Measurements from ENCODE around the gene NDUFS3. TPM values are rescaled to one million over a fixed set of nuclear protein-coding genes. Genes with fewer than 3 reads are reported as not detected.
"Not testable (repeated sequence)": the region's sequence is repeated elsewhere in the genome, so short reads cannot be mapped to it uniquely, and the experiment has no call there.

Gene NDUFS3
- polyA plus RNA-seq, 1 donor = 112 TPM

- H3K4me1 ChIP-seq (ENCODE audit: control insufficient read depth, insufficient read depth, low read length); H3K27me3 ChIP-seq (ENCODE audit: control insufficient read depth, insufficient read depth, low read length); H3K27ac ChIP-seq (ENCODE audit: low read length); H3K36me3 ChIP-seq (ENCODE audit: control insufficient read depth, insufficient read depth, low read length); H3K4me3 ChIP-seq (ENCODE audit: low read length); DNase-seq; H3K9me3 ChIP-seq (ENCODE audit: control insufficient read depth, low read depth, low read length): not testable (repeated sequence)
- no CpG with 5 or more reads among the region's 12 CpGs for WGBS (ENCODE audit: insufficient coverage, low lambda C conversion rate)
Measured at GRCh38 chr11:47557004-47557403, 21.9 kb upstream of the NDUFS3 start.

- Histone ChIP-seq H3K4me3 (ENCODE audit: low read length) (no peak overlapping the region), H3K27me3 (ENCODE audit: control insufficient read depth, insufficient read depth, low read length) (no peaks in the 10 kb centered on the region), H3K9me3 (ENCODE audit: control insufficient read depth, low read depth, low read length) (no peaks in the 10 kb centered on the region), H3K36me3 (ENCODE audit: control insufficient read depth, insufficient read depth, low read length) (no peaks in the 10 kb centered on the region), H3K4me1 (ENCODE audit: control insufficient read depth, insufficient read depth, low read length) (peaks cover 1% of the 10 kb centered on the region), H3K27ac (ENCODE audit: low read length) (no peak overlapping the region)
- no CpG with 5 or more reads among the region's 1 CpG for WGBS (ENCODE audit: insufficient coverage, low lambda C conversion rate)
- DNase-seq = no peak
Measured at GRCh38 chr11:47558695-47559094, 20.2 kb upstream of the NDUFS3 start.

- peaks cover 5% of the 10 kb centered on the region for H3K4me1 ChIP-seq (ENCODE audit: control insufficient read depth, insufficient read depth, low read length)
- DNase-seq = no peak
- H3K9me3 ChIP-seq (ENCODE audit: control insufficient read depth, low read depth, low read length) = no peaks in the 10 kb centered on the region
- no peaks in the 10 kb centered on the region for H3K27me3 ChIP-seq (ENCODE audit: control insufficient read depth, insufficient read depth, low read length)
- H3K36me3 ChIP-seq (ENCODE audit: control insufficient read depth, insufficient read depth, low read length) = no peaks in the 10 kb centered on the region
- H3K4me3 ChIP-seq (ENCODE audit: low read length) = no peak overlapping the region
- WGBS (ENCODE audit: insufficient coverage, low lambda C conversion rate) = 100% methylated on average over 2 of the region's 2 CpGs
- H3K27ac ChIP-seq (ENCODE audit: low read length) = no peak overlapping the region
Measured at GRCh38 chr11:47560426-47560825, 18.4 kb upstream of the NDUFS3 start.

- H3K4me3 ChIP-seq (ENCODE audit: low read length); DNase-seq; H3K27me3 ChIP-seq (ENCODE audit: control insufficient read depth, insufficient read depth, low read length); H3K9me3 ChIP-seq (ENCODE audit: control insufficient read depth, low read depth, low read length); H3K36me3 ChIP-seq (ENCODE audit: control insufficient read depth, insufficient read depth, low read length); H3K4me1 ChIP-seq (ENCODE audit: control insufficient read depth, insufficient read depth, low read length); H3K27ac ChIP-seq (ENCODE audit: low read length): not testable (repeated sequence)
- no CpG with 5 or more reads among the region's 4 CpGs for WGBS (ENCODE audit: insufficient coverage, low lambda C conversion rate)
Measured at GRCh38 chr11:47562393-47562792, 16.5 kb upstream of the NDUFS3 start.

- no CpG with 5 or more reads among the region's 10 CpGs for WGBS (ENCODE audit: insufficient coverage, low lambda C conversion rate)
- H3K4me3 ChIP-seq (ENCODE audit: low read length) = not testable (repeated sequence)
Measured at GRCh38 chr11:47564366-47564765, 14.5 kb upstream of the NDUFS3 start.

GRCh38 chr11:47564933-47565339 is 13.9 kb upstream of the NDUFS3 start:
- peak overlapping the region; percentile 86 for H3K4me3 ChIP-seq (ENCODE audit: low read length)
- WGBS (ENCODE audit: insufficient coverage, low lambda C conversion rate) = no CpG with 5 or more reads among the region's 11 CpGs

More at GRCh38 chr11:47564366-47564765, 14.5 kb upstream of the NDUFS3 start:
- not testable (repeated sequence) for DNase-seq; H3K27ac ChIP-seq (ENCODE audit: low read length); H3K27me3 ChIP-seq (ENCODE audit: control insufficient read depth, insufficient read depth, low read length); H3K4me1 ChIP-seq (ENCODE audit: control insufficient read depth, insufficient read depth, low read length); H3K9me3 ChIP-seq (ENCODE audit: control insufficient read depth, low read depth, low read length); H3K36me3 ChIP-seq (ENCODE audit: control insufficient read depth, insufficient read depth, low read length)

GRCh38 chr11:47565340-47566148 is 13.3 kb upstream of the NDUFS3 start, which contains the start of gene PTPMT1:
Gene PTPMT1, plus strand, starts transcription at chr11:47565599. Its CDS starts 24 bp downstream, at chr11:47565623.
- peak within 1 kb of the TSS; percentile 19 for H3K27ac ChIP-seq (ENCODE audit: low read length)
- WGBS (ENCODE audit: insufficient coverage, low lambda C conversion rate) = no CpG with 5 or more reads among the region's 86 CpGs
- peaks cover 5% of the 10 kb centered on the region for H3K4me1 ChIP-seq (ENCODE audit: control insufficient read depth, insufficient read depth, low read length)
- H3K9me3 ChIP-seq (ENCODE audit: control insufficient read depth, low read depth, low read length) = peaks cover 2% of the 10 kb centered on the region
- H3K4me3 ChIP-seq (ENCODE audit: low read length) = peak within 1 kb of the TSS; percentile 86
- H3K27me3 ChIP-seq (ENCODE audit: control insufficient read depth, insufficient read depth, low read length) = no peaks in the 10 kb centered on the region
- peak; percentile 76 to 85 for DNase-seq
- peaks cover 9% of the 10 kb centered on the region for H3K36me3 ChIP-seq (ENCODE audit: control insufficient read depth, insufficient read depth, low read length)

More at GRCh38 chr11:47564933-47565339, 13.9 kb upstream of the NDUFS3 start:
- peaks cover 6% of the 10 kb centered on the region for H3K36me3 ChIP-seq (ENCODE audit: control insufficient read depth, insufficient read depth, low read length)
- no peaks in the 10 kb centered on the region for H3K27me3 ChIP-seq (ENCODE audit: control insufficient read depth, insufficient read depth, low read length)
- H3K27ac ChIP-seq (ENCODE audit: low read length) = peak overlapping the region; percentile 12
- DNase-seq = no peak
- peaks cover 5% of the 10 kb centered on the region for H3K4me1 ChIP-seq (ENCODE audit: control insufficient read depth, insufficient read depth, low read length)
- peaks cover 2% of the 10 kb centered on the region for H3K9me3 ChIP-seq (ENCODE audit: control insufficient read depth, low read depth, low read length)

- peak overlapping the region; percentile 19 for H3K27ac ChIP-seq (ENCODE audit: low read length)
- H3K4me3 ChIP-seq (ENCODE audit: low read length) = peak overlapping the region; percentile 86
- H3K36me3 ChIP-seq (ENCODE audit: control insufficient read depth, insufficient read depth, low read length) = peaks cover 11% of the 10 kb centered on the region
- no peaks in the 10 kb centered on the region for H3K27me3 ChIP-seq (ENCODE audit: control insufficient read depth, insufficient read depth, low read length)
- H3K9me3 ChIP-seq (ENCODE audit: control insufficient read depth, low read depth, low read length) = peaks cover 2% of the 10 kb centered on the region
- WGBS (ENCODE audit: insufficient coverage, low lambda C conversion rate) = no CpG with 5 or more reads among the region's 17 CpGs
- H3K4me1 ChIP-seq (ENCODE audit: control insufficient read depth, insufficient read depth, low read length) = peaks cover 5% of the 10 kb centered on the region
- DNase-seq = no peak
Measured at GRCh38 chr11:47566149-47566698, 12.7 kb upstream of the NDUFS3 start.

- WGBS (ENCODE audit: insufficient coverage, low lambda C conversion rate) = no CpG with 5 or more reads among the region's 7 CpGs
- peaks cover 5% of the 10 kb centered on the region for H3K4me1 ChIP-seq (ENCODE audit: control insufficient read depth, insufficient read depth, low read length)
- H3K9me3 ChIP-seq (ENCODE audit: control insufficient read depth, low read depth, low read length) = peaks cover 2% of the 10 kb centered on the region
- no peak for DNase-seq
- H3K27me3 ChIP-seq (ENCODE audit: control insufficient read depth, insufficient read depth, low read length) = no peaks in the 10 kb centered on the region
- H3K27ac ChIP-seq (ENCODE audit: low read length) = no peak overlapping the region
- peaks cover 36% of the 10 kb centered on the region for H3K36me3 ChIP-seq (ENCODE audit: control insufficient read depth, insufficient read depth, low read length)
- H3K4me3 ChIP-seq (ENCODE audit: low read length) = no peak overlapping the region
Measured at GRCh38 chr11:47569646-47570045, 9.2 kb upstream of the NDUFS3 start.

GRCh38 chr11:47570651-47571356 is 8.1 kb upstream of the NDUFS3 start:
- DNase-seq = no peak

More at GRCh38 chr11:47570651-47571356, 8.1 kb upstream of the NDUFS3 start:
- no peaks in the 10 kb centered on the region for H3K4me1 ChIP-seq (ENCODE audit: control insufficient read depth, insufficient read depth, low read length)
- WGBS (ENCODE audit: insufficient coverage, low lambda C conversion rate) = no CpG with 5 or more reads among the region's 3 CpGs
- no peaks in the 10 kb centered on the region for H3K27me3 ChIP-seq (ENCODE audit: control insufficient read depth, insufficient read depth, low read length)
- H3K36me3 ChIP-seq (ENCODE audit: control insufficient read depth, insufficient read depth, low read length) = peaks cover 36% of the 10 kb centered on the region
- no peak overlapping the region for H3K4me3 ChIP-seq (ENCODE audit: low read length)
- H3K27ac ChIP-seq (ENCODE audit: low read length) = no peak overlapping the region
- H3K9me3 ChIP-seq (ENCODE audit: control insufficient read depth, low read depth, low read length) = peaks cover 1% of the 10 kb centered on the region

All from large intestine (tissue), 3 donors.